Measurements from ENCODE around the gene NOL4L. TPM values are rescaled to one million over a fixed set of nuclear protein-coding genes. Genes with fewer than 3 reads are reported as not detected.

Gene NOL4L
- polyA plus RNA-seq, 1 donor (not counting 4 experiments of a cell fraction or from before 2014, with no cell fraction given) = 1.0 TPM

DNA sequence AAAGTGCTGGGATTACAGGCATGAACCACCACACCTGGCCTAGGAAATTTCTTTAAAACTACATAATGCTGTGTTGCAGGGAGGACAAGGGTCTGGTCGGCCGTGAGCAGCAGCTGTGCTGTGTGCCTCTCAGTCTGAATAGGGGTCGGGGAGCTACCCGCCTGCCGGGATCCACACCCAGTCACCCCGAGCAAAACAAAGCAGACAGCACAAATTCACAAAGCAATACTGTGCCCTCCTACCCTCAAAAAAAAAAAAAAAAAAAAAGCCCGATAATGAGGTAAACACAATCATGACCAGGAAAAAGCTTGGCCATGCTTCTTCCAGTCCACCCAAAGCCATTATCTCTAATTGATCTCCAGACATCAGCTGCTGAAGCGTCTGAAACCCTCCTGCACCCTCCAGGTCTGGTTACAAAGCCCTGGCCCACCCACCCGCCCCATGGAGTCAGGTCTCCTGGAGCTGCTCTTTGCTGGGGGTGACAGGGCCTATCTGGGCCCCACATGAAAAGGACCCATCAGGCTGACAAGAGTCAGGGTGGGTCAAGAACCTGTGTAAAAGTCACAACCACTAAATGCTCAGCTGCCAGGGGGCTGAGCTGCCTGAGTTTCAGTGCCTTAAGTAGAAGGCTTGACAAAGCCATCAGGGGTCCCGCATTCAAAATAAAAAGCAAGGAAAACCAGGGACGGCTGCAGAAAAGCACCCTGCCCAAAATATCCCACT, 88.2 kb downstream of the NOL4L start:
- Histone ChIP-seq H3K27me3 (ENCODE audit: control insufficient read depth, extremely low read depth, insufficient read depth, low read length) (peaks cover 5% of the 10 kb centered on the region), H2AFZ (ENCODE audit: control insufficient read depth, low read length) (no peak overlapping the region), H3K4me2 (ENCODE audit: control insufficient read depth, extremely low read depth, insufficient read depth, low read depth, low read length) (no peak overlapping the region), H3K27ac (ENCODE audit: control insufficient read depth, insufficient read depth, low read length) (no peak overlapping the region), H3K9me1 (ENCODE audit: control insufficient read depth, extremely low read depth, insufficient read depth, low read length) (no peaks in the 10 kb centered on the region), H3K9me3 (ENCODE audit: control insufficient read depth, low read depth, low read length) (no peaks in the 10 kb centered on the region), H3K4me3 (ENCODE audit: control insufficient read depth in 2 of 3, extremely low read depth in 1 of 3, insufficient read depth in 2 of 3, low read depth in 1 of 3, low read length in 3 of 3) (no peak overlapping the region), H3K4me1 (ENCODE audit: control insufficient read depth, extremely low read depth, insufficient read depth, low read length) (no peaks in the 10 kb centered on the region), H3K9ac (ENCODE audit: control insufficient read depth, extremely low read depth, insufficient read depth, low read length) (no peak overlapping the region), H3K36me3 (ENCODE audit: control insufficient read depth in 2 of 2, extremely low read depth in 1 of 2, insufficient read depth in 2 of 2, low read length in 2 of 2) (no peaks in the 10 kb centered on the region), H4K20me1 (ENCODE audit: control insufficient read depth, extremely low read depth, insufficient read depth, low read length) (no peaks in the 10 kb centered on the region), H3K79me2 (ENCODE audit: control insufficient read depth, insufficient read depth, low read length) (no peaks in the 10 kb centered on the region)
- TF ChIP-seq, protein P1, sequence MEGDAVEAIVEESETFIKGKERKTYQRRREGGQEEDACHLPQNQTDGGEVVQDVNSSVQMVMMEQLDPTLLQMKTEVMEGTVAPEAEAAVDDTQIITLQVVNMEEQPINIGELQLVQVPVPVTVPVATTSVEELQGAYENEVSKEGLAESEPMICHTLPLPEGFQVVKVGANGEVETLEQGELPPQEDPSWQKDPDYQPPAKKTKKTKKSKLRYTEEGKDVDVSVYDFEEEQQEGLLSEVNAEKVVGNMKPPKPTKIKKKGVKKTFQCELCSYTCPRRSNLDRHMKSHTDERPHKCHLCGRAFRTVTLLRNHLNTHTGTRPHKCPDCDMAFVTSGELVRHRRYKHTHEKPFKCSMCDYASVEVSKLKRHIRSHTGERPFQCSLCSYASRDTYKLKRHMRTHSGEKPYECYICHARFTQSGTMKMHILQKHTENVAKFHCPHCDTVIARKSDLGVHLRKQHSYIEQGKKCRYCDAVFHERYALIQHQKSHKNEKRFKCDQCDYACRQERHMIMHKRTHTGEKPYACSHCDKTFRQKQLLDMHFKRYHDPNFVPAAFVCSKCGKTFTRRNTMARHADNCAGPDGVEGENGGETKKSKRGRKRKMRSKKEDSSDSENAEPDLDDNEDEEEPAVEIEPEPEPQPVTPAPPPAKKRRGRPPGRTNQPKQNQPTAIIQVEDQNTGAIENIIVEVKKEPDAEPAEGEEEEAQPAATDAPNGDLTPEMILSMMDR (optimal IDR thresholded peaks at IDR 0.05 in 1 of 3, IDR thresholded peaks at IDR 0.05 in 1 of 3, conservative IDR thresholded peaks at IDR 0.05 in 1 of 3; ENCODE audit: extremely low read depth in 1 of 3, insufficient read depth in 2 of 3, low read length in 3 of 3) = no peak
- no peak for TF ChIP-seq EZH2 (IDR thresholded peaks at IDR 0.05; ENCODE audit: low read length)
- dilution Hi-C loops (cut with MboI; ENCODE audit: extremely low pct_ligation_motif_present, low sequenced_read_pairs) = no loop called here
- DNase-seq (ENCODE audit: low read depth, low spot score) = no peak
- no peak for FAIRE-seq

DNA sequence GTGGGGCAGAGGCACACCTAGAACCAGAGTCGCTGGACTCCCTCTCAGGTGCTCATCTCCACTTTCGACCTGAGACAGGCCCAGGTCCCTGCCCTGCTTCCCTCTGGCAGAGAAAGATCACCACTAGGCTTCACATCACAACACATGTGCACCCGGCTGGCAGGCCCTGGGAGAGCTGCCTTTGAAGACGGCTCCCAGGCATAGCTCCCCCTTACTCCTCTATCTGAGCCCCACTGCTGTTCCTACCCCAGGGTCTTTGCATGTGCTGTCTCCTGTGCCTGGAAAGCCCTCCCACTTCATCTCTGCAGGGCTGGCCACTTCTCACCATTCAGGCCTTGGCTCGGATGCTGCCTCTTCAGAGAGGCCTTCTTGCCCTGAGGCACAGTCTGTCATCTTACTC, 89.2 kb downstream of the NOL4L start:
- H3K79me2 ChIP-seq (ENCODE audit: control insufficient read depth, insufficient read depth, low read length) = no peaks in the 10 kb centered on the region
- no peaks in the 10 kb centered on the region for H3K9me3 ChIP-seq (ENCODE audit: control insufficient read depth, low read depth, low read length)
- no peak overlapping the region for H3K4me2 ChIP-seq (ENCODE audit: control insufficient read depth, extremely low read depth, insufficient read depth, low read depth, low read length)
- no peaks in the 10 kb centered on the region for H3K36me3 ChIP-seq (ENCODE audit: control insufficient read depth in 2 of 2, extremely low read depth in 1 of 2, insufficient read depth in 2 of 2, low read length in 2 of 2)
- no peaks in the 10 kb centered on the region for H3K4me1 ChIP-seq (ENCODE audit: control insufficient read depth, extremely low read depth, insufficient read depth, low read length)
- peaks cover 5% of the 10 kb centered on the region for H3K27me3 ChIP-seq (ENCODE audit: control insufficient read depth, extremely low read depth, insufficient read depth, low read length)
- DNase-seq (ENCODE audit: low read depth, low spot score) (no peak), FAIRE-seq (no peak)
- no peak for TF ChIP-seq EZH2 (IDR thresholded peaks at IDR 0.05; ENCODE audit: low read length)
- TF ChIP-seq, protein P1 (optimal IDR thresholded peaks at IDR 0.05 in 1 of 3, IDR thresholded peaks at IDR 0.05 in 1 of 3, conservative IDR thresholded peaks at IDR 0.05 in 1 of 3; ENCODE audit: extremely low read depth in 1 of 3, insufficient read depth in 2 of 3, low read length in 3 of 3) = no peak
- no peak overlapping the region for H3K4me3 ChIP-seq (ENCODE audit: control insufficient read depth in 2 of 3, extremely low read depth in 1 of 3, insufficient read depth in 2 of 3, low read depth in 1 of 3, low read length in 3 of 3)
- no peak overlapping the region for H2AFZ ChIP-seq (ENCODE audit: control insufficient read depth, low read length)
- H3K9ac ChIP-seq (ENCODE audit: control insufficient read depth, extremely low read depth, insufficient read depth, low read length) = no peak overlapping the region
- no peaks in the 10 kb centered on the region for H3K9me1 ChIP-seq (ENCODE audit: control insufficient read depth, extremely low read depth, insufficient read depth, low read length)
- no peak overlapping the region for H3K27ac ChIP-seq (ENCODE audit: control insufficient read depth, insufficient read depth, low read length)
- dilution Hi-C loops (cut with MboI; ENCODE audit: extremely low pct_ligation_motif_present, low sequenced_read_pairs) = no loop called here
- H4K20me1 ChIP-seq (ENCODE audit: control insufficient read depth, extremely low read depth, insufficient read depth, low read length) = no peaks in the 10 kb centered on the region

Data from keratinocyte (primary cell).